ENCODE measurements around the gene ABLIM1.

ABLIM1 gene

DNA sequence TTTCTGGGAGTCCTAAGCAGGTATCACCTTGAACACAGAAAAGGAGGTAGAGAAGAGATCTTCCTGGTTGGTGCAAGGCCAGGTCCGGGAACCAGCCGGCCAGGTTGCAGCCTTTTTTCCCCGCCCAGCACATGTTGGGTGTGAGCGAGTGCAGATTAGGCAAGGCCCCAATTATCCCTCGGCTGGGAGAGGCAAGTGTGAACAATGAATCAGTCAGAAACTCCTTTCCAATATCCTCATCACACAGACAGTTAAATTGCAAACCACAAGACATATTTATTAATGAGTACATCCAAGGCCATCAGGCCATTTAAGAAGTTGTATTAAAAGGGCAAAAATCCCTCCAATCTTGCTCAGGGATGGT lies 138.8 kb downstream of the ABLIM1 start:
- peak overlapping the region; percentile 85 for H3K27ac ChIP-seq
- no peak for TF ChIP-seq CTCF (IDR thresholded peaks at IDR 0.05)
- no peak for TF ChIP-seq ZFX (IDR thresholded peaks at IDR 0.05; ENCODE audit: borderline replicate concordance)

DNA sequence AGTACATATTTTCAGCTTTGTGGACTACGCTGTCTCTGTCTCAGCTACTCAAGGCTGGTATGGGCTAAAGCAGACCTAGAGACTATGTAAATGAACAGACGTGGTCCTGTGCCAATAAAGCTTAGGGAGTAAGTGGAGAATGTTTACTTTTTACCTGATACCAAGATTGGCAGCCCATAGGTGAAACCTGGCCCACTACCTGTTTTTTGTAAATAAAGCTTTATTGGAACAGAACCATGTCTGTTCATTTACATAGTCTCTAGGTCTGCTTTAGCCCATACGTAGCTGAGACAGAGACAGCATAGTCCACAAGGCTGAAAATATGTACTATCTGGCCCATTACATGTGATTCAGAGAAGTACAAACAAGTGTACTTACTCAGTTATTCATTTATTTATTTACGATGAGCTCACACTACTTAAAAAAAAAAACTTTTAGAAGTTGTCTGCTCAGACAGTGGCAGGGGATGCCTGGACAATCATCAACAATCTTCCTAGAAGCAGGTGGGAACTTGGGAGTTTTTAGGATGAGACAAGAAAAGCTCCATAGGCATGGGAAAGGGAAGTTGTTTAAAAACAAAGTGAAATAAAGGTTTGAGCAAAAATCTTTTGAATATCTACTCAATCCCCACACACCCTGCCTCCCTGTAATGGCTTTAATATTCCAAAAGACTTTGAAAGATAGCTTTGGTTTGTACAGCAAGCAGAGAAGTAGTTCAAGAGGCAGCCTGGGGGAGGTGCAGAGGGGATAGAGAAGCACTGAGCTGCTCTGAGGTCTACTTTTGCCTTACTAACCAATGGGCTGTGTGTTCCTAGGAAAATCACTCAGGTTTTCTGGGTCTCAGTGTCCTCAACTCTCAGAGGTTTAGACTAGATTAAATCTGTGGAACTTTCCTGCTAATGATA lies 139.4 kb downstream of the ABLIM1 start:
- no peak for TF ChIP-seq CTCF (IDR thresholded peaks at IDR 0.05)
- TF ChIP-seq ZFX (IDR thresholded peaks at IDR 0.05; ENCODE audit: borderline replicate concordance) = no peak
- peak overlapping the region; percentile 85 for H3K27ac ChIP-seq

GRCh38 chr10:114517368-114518250 lies 140.5 kb downstream of the ABLIM1 start:
- peak overlapping the region; percentile 85 for H3K27ac ChIP-seq
- TF ChIP-seq CTCF (IDR thresholded peaks at IDR 0.05) (no peak), ZFX (IDR thresholded peaks at IDR 0.05; ENCODE audit: borderline replicate concordance) (no peak)

- no peak overlapping the region for H3K27ac ChIP-seq
- TF ChIP-seq CTCF (IDR thresholded peaks at IDR 0.05) = no peak
- TF ChIP-seq ZFX (IDR thresholded peaks at IDR 0.05; ENCODE audit: borderline replicate concordance) = no peak
These were observed 141.7 kb downstream of the ABLIM1 start for GRCh38 chr10:114516356-114516755.

- H3K27ac ChIP-seq = no peak overlapping the region
- TF ChIP-seq ZFX (IDR thresholded peaks at IDR 0.05; ENCODE audit: borderline replicate concordance) (no peak), CTCF (IDR thresholded peaks at IDR 0.05) (no peak)
These were observed 142.7 kb downstream of the ABLIM1 start for GRCh38 chr10:114515298-114515914.

DNA sequence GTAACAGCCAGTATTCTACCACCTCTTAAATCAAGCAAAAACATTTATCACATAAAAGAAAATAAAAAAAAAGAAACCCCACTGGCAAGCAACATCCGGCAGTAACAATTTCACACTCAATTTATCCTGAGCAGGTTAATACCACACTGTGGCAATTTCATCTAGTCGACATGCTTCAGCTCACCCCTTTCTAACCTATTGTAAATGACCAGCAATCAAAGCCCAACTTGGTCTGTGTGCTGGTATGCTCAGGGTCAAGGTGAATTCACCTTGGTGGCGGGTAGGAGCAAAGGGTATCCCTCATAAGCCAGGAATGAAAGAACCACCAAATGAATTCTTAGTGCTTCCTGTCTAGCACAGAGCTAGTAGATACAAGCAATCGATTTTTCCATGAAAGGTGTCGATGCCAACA lies 144.7 kb downstream of the ABLIM1 start:
- TF ChIP-seq CTCF (IDR thresholded peaks at IDR 0.05) = no peak
- TF ChIP-seq ZFX (IDR thresholded peaks at IDR 0.05; ENCODE audit: borderline replicate concordance) = no peak
- H3K27ac ChIP-seq = no peak overlapping the region

Measured in 22Rv1 (cell line).